Measurements from ENCODE around the gene TALDO1. TPM values are rescaled to one million over a fixed set of nuclear protein-coding genes. Genes with fewer than 3 reads are reported as not detected.

The TALDO1 gene
- total and polyA plus RNA-seq, 2 experiments from 2014 or later = 353 to 402 TPM

DNA sequence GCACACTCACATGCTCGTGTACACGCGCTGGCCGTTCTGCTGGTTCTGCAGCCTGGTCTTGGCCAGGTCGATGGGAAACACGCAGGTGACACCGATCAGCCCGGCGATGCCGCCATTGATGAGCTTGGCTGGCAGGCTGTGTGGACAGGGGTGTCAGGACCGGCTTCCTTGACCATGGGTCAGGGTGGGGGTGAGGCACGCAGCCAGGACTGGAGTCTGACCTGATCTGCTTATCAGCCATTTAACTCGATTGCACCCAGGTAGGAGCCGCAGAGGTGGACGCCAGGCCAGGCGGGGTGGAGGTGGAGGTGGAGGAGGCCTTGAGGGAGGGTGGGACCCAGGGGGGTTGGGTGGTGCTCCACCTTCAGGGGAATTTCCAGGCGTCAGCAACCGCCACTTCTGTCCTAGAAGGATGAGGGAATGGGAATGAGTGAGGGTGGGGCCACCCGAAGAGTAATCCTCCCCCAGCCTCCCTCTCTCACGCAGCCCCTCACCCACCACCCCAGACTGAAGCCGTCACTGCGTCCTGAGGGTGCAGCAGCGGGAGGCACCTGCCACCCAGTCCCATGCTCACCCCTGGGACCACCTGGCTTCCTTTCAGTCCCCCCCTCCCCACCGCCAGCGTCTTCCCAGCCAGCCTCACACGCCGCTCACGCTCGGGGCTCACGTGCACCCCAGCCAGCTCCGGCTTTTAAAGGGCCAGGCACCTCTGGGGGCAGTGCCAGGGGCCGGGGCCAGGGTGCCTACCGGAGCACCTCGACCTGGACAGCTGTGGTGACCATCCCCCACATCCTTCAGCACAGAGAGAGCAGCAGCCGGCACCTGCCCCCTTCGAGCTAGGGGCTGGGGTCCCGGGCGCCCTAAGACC lies 47.7 kb downstream of the TALDO1 start:
- Histone ChIP-seq H3K4me2 (no peak overlapping the region), H3K27me3 (ENCODE audit: insufficient read depth) (no peaks in the 10 kb centered on the region), H3K4me3 (no peak overlapping the region), H3F3A (replicated peaks; ENCODE audit: low read depth) (peaks cover 24% of the 10 kb centered on the region), H3K79me2 (replicated peaks; ENCODE audit: insufficient read depth) (no peaks in the 10 kb centered on the region; the same call in 1 of the 2 replicates), H2AFZ (no peak overlapping the region), H3K36me3 (ENCODE audit: insufficient read depth) (no peaks in the 10 kb centered on the region), H4K20me1 (replicated peaks; ENCODE audit: insufficient read depth) (peaks cover 3% of the 10 kb centered on the region; the same call in 1 of the 2 replicates), H3K27ac (ENCODE audit: low read depth) (peak overlapping the region; percentile 50; the same call in 1 of the 2 replicates), H3K9me2 (ENCODE audit: insufficient read depth) (no peaks in the 10 kb centered on the region), H3K4me1 (ENCODE audit: insufficient read depth) (peaks cover 17% of the 10 kb centered on the region; the same call in 1 of the 2 replicates)
- peaks cover 6% of the 10 kb centered on the region; the same call in 1 of the 3 replicates for H3K36me3 Mint-ChIP-seq (ENCODE audit: low read depth)
- no peak for DNase-seq (ENCODE audit: low spot score)
- no peak overlapping the region for H3K27ac Mint-ChIP-seq
- H3K27me3 Mint-ChIP-seq (ENCODE audit: insufficient read depth, low read depth, poor library complexity) = peaks cover 10% of the 10 kb centered on the region
- H3K9me3 Mint-ChIP-seq = no peaks in the 10 kb centered on the region
- ATAC-seq = no peak
- TF ChIP-seq EZH2 (IDR thresholded peaks at IDR 0.05; ENCODE audit: low read depth, unreplicated experiment) (no peak), POLR2AphosphoS5 (IDR thresholded peaks at IDR 0.05; ENCODE audit: low read depth) (no peak), ETS1 (IDR thresholded peaks at IDR 0.05) (no peak), JUNB (IDR thresholded peaks at IDR 0.05; ENCODE audit: unreplicated experiment) (no peak), CTCF (conservative IDR thresholded peaks at IDR 0.05; ENCODE audit: low read depth in 2 of 2) (no peak), ZNF331 (CRISPR knock-in tag; IDR thresholded peaks at IDR 0.05; ENCODE audit: low read depth) (no peak), NANOG (IDR thresholded peaks at IDR 0.05; ENCODE audit: borderline replicate concordance) (no peak), STAT1 (IDR thresholded peaks at IDR 0.05; ENCODE audit: unreplicated experiment) (no peak), CREB1 (CRISPR knock-in tag; IDR thresholded peaks at IDR 0.05; ENCODE audit: low read depth) (no peak), ZNF114 (CRISPR knock-in tag; IDR thresholded peaks at IDR 0.05) (no peak), REST (IDR thresholded peaks at IDR 0.05; ENCODE audit: unreplicated experiment) (no peak)
- TF ChIP-seq, protein P1, sequence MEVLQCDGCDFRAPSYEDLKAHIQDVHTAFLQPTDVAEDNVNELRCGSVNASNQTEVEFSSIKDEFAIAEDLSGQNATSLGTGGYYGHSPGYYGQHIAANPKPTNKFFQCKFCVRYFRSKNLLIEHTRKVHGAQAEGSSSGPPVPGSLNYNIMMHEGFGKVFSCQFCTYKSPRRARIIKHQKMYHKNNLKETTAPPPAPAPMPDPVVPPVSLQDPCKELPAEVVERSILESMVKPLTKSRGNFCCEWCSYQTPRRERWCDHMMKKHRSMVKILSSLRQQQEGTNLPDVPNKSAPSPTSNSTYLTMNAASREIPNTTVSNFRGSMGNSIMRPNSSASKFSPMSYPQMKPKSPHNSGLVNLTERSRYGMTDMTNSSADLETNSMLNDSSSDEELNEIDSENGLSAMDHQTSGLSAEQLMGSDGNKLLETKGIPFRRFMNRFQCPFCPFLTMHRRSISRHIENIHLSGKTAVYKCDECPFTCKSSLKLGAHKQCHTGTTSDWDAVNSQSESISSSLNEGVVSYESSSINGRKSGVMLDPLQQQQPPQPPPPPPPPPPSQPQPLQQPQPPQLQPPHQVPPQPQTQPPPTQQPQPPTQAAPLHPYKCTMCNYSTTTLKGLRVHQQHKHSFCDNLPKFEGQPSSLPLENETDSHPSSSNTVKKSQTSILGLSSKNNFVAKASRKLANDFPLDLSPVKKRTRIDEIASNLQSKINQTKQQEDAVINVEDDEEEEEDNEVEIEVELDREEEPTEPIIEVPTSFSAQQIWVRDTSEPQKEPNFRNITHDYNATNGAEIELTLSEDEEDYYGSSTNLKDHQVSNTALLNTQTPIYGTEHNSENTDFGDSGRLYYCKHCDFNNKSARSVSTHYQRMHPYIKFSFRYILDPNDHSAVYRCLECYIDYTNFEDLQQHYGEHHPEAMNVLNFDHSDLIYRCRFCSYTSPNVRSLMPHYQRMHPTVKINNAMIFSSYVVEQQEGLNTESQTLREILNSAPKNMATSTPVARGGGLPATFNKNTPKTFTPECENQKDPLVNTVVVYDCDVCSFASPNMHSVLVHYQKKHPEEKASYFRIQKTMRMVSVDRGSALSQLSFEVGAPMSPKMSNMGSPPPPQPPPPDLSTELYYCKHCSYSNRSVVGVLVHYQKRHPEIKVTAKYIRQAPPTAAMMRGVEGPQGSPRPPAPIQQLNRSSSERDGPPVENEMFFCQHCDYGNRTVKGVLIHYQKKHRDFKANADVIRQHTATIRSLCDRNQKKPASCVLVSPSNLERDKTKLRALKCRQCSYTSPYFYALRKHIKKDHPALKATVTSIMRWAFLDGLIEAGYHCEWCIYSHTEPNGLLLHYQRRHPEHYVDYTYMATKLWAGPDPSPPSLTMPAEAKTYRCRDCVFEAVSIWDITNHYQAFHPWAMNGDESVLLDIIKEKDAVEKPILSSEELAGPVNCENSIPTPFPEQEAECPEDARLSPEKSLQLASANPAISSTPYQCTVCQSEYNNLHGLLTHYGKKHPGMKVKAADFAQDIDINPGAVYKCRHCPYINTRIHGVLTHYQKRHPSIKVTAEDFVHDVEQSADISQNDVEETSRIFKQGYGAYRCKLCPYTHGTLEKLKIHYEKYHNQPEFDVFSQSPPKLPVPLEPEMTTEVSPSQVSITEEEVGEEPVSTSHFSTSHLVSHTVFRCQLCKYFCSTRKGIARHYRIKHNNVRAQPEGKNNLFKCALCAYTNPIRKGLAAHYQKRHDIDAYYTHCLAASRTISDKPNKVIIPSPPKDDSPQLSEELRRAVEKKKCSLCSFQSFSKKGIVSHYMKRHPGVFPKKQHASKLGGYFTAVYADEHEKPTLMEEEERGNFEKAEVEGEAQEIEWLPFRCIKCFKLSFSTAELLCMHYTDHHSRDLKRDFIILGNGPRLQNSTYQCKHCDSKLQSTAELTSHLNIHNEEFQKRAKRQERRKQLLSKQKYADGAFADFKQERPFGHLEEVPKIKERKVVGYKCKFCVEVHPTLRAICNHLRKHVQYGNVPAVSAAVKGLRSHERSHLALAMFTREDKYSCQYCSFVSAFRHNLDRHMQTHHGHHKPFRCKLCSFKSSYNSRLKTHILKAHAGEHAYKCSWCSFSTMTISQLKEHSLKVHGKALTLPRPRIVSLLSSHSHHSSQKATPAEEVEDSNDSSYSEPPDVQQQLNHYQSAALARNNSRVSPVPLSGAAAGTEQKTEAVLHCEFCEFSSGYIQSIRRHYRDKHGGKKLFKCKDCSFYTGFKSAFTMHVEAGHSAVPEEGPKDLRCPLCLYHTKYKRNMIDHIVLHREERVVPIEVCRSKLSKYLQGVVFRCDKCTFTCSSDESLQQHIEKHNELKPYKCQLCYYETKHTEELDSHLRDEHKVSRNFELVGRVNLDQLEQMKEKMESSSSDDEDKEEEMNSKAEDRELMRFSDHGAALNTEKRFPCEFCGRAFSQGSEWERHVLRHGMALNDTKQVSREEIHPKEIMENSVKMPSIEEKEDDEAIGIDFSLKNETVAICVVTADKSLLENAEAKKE (CRISPR knock-in tag; IDR thresholded peaks at IDR 0.05) = no peak
- no peak overlapping the region for H3K4me3 Mint-ChIP-seq
- peaks cover 26% of the 10 kb centered on the region for H3K4me1 Mint-ChIP-seq
